ENCODE results near the gene LYRM9.

The LYRM9 gene

GRCh38 chr17:27930000-27930399 is 36.8 kb upstream of the LYRM9 start:
- TF ChIP-seq EZH2phosphoT487 (IDR thresholded peaks at IDR 0.05; ENCODE audit: borderline replicate concordance, low read length) (no peak), CTCF (IDR thresholded peaks at IDR 0.05; ENCODE audit: low read depth, low read length, poor library complexity, severe bottlenecking) (no peak)
- no peaks in the 10 kb centered on the region for H3K9me3 ChIP-seq (ENCODE audit: control insufficient read depth, insufficient read depth, low read length)
- no peaks in the 10 kb centered on the region for H3K4me1 ChIP-seq (ENCODE audit: control insufficient read depth, low read length)
- no peak overlapping the region for H3K4me3 ChIP-seq (ENCODE audit: low read length)
- no peaks in the 10 kb centered on the region for H3F3A ChIP-seq (ENCODE audit: control insufficient read depth, insufficient read depth)
- H4K20me1 ChIP-seq (ENCODE audit: control insufficient read depth, insufficient read depth, low read depth, low read length), result no peaks in the 10 kb centered on the region
- no peaks in the 10 kb centered on the region for H3K9me2 ChIP-seq (replicated peaks; ENCODE audit: control insufficient read depth, low read length)
- no peak overlapping the region for H3K4me2 ChIP-seq (ENCODE audit: low read length)
- no peaks in the 10 kb centered on the region for H3K79me2 ChIP-seq (ENCODE audit: control insufficient read depth, low read length)
- H3K27ac ChIP-seq (ENCODE audit: low read depth, low read length), result no peak overlapping the region
- H3K27me3 ChIP-seq (ENCODE audit: control insufficient read depth, low read length), result no peaks in the 10 kb centered on the region; the same call in none of the 2 replicates
- H3K36me3 ChIP-seq (ENCODE audit: control insufficient read depth, low read length), result no peaks in the 10 kb centered on the region

GRCh38 chr17:27928587-27928986 is 35.4 kb upstream of the LYRM9 start:
- TF ChIP-seq EZH2phosphoT487 (IDR thresholded peaks at IDR 0.05; ENCODE audit: borderline replicate concordance, low read length) (no peak), CTCF (IDR thresholded peaks at IDR 0.05; ENCODE audit: low read depth, low read length, poor library complexity, severe bottlenecking) (no peak)
- H3K27me3 ChIP-seq (ENCODE audit: control insufficient read depth, low read length), result no peaks in the 10 kb centered on the region; the same call in none of the 2 replicates

GRCh38 chr17:27927781-27928180 is 34.6 kb upstream of the LYRM9 start:
- Histone ChIP-seq H3K4me1 (ENCODE audit: control insufficient read depth, low read length) (no peaks in the 10 kb centered on the region), H3K27me3 (ENCODE audit: control insufficient read depth, low read length) (no peaks in the 10 kb centered on the region; the same call in none of the 2 replicates), H3F3A (ENCODE audit: control insufficient read depth, insufficient read depth) (no peaks in the 10 kb centered on the region), H3K9me2 (replicated peaks; ENCODE audit: control insufficient read depth, low read length) (no peaks in the 10 kb centered on the region), H3K4me2 (ENCODE audit: low read length) (no peak overlapping the region), H3K9me3 (ENCODE audit: control insufficient read depth, insufficient read depth, low read length) (no peaks in the 10 kb centered on the region), H4K20me1 (ENCODE audit: control insufficient read depth, insufficient read depth, low read depth, low read length) (no peaks in the 10 kb centered on the region), H3K79me2 (ENCODE audit: control insufficient read depth, low read length) (no peaks in the 10 kb centered on the region), H3K27ac (ENCODE audit: low read depth, low read length) (no peak overlapping the region), H3K36me3 (ENCODE audit: control insufficient read depth, low read length) (no peaks in the 10 kb centered on the region), H3K4me3 (ENCODE audit: low read length) (no peak overlapping the region)
- TF ChIP-seq CTCF (IDR thresholded peaks at IDR 0.05; ENCODE audit: low read depth, low read length, poor library complexity, severe bottlenecking), result no peak
- no peak for TF ChIP-seq EZH2phosphoT487 (IDR thresholded peaks at IDR 0.05; ENCODE audit: borderline replicate concordance, low read length)

More at GRCh38 chr17:27928587-27928986, 35.4 kb upstream of the LYRM9 start:
- no peaks in the 10 kb centered on the region for H3K36me3 ChIP-seq (ENCODE audit: control insufficient read depth, low read length)
- no peaks in the 10 kb centered on the region for H3K9me2 ChIP-seq (replicated peaks; ENCODE audit: control insufficient read depth, low read length)
- no peaks in the 10 kb centered on the region for H3K79me2 ChIP-seq (ENCODE audit: control insufficient read depth, low read length)
- no peak overlapping the region for H3K4me2 ChIP-seq (ENCODE audit: low read length)
- H3K9me3 ChIP-seq (ENCODE audit: control insufficient read depth, insufficient read depth, low read length), result no peaks in the 10 kb centered on the region
- no peaks in the 10 kb centered on the region for H3F3A ChIP-seq (ENCODE audit: control insufficient read depth, insufficient read depth)
- H3K27ac ChIP-seq (ENCODE audit: low read depth, low read length), result no peak overlapping the region
- no peak overlapping the region for H3K4me3 ChIP-seq (ENCODE audit: low read length)
- no peaks in the 10 kb centered on the region for H3K4me1 ChIP-seq (ENCODE audit: control insufficient read depth, low read length)
- H4K20me1 ChIP-seq (ENCODE audit: control insufficient read depth, insufficient read depth, low read depth, low read length), result no peaks in the 10 kb centered on the region
